ENCODE data around the gene GTPBP1.

DNA sequence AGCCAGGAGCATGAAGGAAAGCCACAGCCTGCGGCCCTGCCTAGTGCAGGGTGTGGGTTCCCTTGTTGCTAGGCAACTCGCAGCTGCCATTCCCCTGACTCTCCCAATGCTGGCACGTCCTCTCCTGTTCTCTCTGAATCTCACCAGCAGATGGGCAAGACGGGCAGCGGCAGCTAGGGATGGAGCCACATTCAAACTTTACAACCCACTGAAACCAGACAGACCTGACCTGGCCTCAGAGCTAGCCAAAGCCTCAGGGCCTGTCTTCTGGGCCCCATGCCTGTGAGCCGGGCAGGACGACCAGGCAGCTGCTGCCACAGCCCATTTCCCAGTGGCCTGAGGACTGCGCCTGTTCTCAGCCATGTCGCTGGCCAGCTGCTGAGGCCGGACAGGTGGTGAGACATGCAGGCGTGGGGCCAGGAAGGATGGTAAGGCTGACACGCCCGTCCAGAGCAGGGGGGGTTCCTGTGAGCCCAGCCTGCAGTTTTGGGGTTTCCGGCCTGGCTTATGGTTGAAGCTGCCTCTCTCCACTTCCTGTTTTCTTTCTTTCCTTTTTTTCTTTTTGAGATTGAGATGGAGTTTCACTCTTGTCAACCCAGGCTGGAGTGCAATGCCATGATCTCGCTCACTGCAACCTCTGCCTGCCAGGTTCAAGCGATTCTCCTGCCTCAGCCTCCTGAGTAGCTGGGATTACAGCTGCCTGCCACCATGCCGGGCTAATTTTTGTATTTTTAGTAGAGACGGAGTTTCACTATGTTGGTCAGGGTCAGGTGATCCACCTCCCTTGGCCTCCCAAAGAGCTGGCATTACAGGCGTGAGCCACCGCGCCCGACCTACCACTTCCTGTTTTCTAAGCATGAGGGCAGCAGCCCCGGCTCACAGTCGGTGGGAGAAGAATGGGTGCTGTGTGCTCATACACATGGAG, 45.9 kb downstream of the GTPBP1 start:
- no peak for TF ChIP-seq POLR2A (IDR thresholded peaks at IDR 0.05)
- TF ChIP-seq, protein P1, sequence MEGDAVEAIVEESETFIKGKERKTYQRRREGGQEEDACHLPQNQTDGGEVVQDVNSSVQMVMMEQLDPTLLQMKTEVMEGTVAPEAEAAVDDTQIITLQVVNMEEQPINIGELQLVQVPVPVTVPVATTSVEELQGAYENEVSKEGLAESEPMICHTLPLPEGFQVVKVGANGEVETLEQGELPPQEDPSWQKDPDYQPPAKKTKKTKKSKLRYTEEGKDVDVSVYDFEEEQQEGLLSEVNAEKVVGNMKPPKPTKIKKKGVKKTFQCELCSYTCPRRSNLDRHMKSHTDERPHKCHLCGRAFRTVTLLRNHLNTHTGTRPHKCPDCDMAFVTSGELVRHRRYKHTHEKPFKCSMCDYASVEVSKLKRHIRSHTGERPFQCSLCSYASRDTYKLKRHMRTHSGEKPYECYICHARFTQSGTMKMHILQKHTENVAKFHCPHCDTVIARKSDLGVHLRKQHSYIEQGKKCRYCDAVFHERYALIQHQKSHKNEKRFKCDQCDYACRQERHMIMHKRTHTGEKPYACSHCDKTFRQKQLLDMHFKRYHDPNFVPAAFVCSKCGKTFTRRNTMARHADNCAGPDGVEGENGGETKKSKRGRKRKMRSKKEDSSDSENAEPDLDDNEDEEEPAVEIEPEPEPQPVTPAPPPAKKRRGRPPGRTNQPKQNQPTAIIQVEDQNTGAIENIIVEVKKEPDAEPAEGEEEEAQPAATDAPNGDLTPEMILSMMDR (IDR thresholded peaks at IDR 0.05) = no peak

All from lower leg skin (tissue), 3 donors.